T1000 (cell line): ENCODE results near the gene SYNPR.

Source experiments
- DNase-seq: peaks from one replicate; lab custom pipeline; 2025; ENCODE audit warnings: mixed read lengths; lab: John Stamatoyannopoulos, UW

The SYNPR gene

DNA sequence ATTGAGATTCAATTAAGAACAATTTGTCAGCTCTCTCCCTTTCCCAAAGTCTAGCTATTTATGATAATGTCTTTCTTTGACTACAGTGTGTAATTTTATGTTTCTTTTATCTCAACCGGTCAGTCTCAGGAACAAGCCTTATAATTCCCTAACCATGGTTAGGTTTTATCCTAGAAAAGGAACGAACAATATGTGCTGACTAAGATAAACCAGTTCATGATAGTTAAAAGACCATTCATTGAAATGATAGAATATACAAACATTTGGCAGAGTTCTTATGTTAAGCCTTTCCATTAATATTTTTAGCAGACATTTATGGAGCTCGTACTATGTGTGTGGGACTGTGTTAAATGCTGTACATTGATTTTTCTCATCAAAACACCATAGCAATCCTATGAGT, 106.3 kb downstream of the SYNPR start:
- no peak for DNase-seq

DNA sequence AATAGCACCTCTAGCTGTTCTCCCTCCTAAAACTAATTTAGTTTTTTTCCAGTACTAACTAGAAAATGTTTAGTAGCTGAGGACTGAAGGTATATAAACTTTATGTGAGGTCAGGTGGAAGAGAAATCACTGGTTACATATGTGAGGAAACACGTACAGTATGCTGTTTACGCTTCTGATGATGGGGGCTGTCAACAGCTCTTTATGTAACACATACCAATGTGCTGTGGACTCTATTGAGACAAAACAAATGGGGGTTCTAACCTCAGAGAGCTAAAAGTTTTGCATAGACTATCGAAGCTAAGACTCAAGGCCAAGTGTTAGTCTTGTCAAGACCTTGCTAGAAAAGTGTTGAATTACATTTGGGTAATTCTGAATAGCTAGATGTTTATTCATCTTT, 107.5 kb downstream of the SYNPR start:
- no peak for DNase-seq

DNA sequence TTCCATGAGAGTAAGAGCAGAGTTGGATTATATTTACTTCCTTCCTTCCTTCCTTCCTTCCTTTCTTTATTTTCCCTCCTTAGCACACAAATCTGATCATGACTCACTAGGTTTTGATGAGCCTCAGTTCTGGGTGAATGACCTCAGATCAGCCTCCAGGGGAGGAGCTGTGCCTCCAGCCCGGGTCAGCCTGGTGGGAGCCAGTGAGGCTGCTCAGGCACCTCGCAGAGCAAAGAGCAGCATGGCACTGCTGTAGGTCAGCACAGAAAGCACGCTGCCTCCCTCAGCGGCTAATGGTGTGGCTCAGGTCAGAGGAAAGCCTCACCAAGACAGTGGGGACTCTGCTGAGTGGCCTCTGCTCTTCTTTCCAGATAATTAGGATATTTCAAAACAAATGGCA, 108.5 kb downstream of the SYNPR start:
- no peak for DNase-seq

DNA sequence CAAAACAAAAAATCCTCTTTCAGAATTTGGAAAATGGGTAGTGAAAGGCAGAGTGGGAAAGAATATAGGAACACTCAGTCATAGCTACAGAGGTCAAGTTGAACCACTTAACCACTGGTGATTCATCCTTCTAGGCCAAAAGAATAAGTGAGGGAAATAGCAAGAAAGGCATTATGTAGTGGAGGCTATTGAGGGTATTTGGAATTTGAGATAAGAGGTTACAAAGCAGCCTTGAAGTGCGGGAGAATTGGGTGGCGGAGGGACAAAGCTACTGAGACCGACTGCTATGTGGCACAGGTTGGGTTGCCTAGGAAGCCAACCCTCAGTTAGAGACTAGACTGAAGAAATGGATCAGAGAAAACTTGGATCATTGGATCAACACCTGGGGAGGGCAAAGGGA, 109.5 kb downstream of the SYNPR start:
- DNase-seq: no peak

- DNase-seq: no peak
Observed at GRCh38 chr3:63390710-63391230, 112.7 kb downstream of the SYNPR start.

GRCh38 chr3:63395960-63396359, 117.9 kb downstream of the SYNPR start:
- no peak for DNase-seq

GRCh38 chr3:63400246-63400860, 122.2 kb downstream of the SYNPR start:
- DNase-seq: no peak

DNA sequence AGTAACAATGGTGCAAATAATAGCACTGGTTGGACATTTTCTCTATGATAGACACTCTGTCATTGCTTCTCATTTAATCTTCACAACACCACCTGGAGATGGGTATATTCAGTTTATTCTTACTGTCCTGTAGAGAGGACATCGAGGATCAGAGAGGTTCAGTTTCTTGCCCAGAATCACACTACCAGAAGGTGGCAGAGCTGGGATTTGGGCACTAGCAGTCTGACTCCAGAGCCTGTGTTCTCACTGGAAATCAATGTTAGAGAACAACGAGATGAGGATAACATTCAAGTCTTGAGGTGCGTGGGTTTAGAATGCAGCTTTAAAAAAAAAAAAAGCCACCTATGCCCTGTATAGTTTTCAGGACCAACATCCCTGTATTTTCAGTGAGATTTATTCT, 127.8 kb downstream of the SYNPR start:
- no peak for DNase-seq

GRCh38 chr3:63413523-63413922, 135.4 kb downstream of the SYNPR start:
- DNase-seq: no peak

DNA sequence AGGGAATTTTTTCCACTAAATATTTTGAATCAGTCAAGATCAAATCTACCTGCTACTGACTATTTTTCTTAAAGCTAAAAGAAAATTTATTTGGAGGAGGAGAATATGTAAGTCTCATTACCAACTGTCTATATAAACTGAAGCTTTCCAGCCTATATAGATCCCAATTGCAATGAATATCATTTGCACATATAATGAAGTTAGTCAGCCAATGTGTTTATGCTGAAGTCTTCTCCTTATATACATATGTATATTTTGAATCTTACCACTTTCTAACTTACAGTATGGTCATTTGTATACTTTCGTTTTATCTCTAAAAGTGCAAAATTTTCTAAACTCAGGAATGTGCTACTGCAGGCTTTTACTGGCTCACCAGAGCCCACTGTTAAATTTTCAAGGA, 136.5 kb downstream of the SYNPR start:
- no peak for DNase-seq

DNA sequence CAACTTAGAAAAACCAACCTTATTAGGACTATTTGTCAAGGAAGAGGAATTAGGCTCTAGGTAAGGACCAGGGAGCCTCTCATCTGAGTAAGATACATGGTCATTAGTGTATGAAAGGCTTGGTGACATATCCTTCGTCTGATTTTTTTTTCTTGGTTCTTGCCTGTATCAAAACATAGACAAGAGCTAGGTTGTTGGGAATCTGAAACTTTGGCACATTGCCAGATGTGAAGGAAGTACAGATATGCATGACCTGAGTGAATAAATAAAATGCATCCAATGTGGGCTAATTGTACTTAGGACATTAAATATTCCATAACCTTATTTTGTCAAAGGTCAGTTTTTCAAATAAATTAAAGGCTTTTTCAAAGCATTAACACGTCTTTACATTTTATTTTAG, 151.8 kb downstream of the SYNPR start:
- no peak for DNase-seq

DNA sequence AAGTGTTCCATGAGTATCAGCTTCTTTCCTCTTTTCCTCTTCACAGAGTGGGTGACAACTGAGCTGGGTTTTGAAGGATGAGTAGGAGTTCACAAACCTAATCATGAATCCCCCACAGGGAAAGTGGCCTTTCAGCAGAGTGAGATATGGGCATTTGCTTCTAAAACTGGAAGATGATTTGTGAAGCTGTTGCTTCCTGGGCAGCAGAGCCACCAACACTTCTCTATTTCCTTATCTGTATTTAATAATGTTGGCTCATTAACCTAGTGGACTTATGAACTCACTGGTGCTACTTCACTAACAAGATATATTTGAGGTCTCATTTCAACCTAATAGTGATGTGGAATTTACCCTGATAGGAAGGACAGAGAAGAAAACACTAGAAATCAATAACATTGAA, 152.8 kb downstream of the SYNPR start:
- no peak for DNase-seq

DNA sequence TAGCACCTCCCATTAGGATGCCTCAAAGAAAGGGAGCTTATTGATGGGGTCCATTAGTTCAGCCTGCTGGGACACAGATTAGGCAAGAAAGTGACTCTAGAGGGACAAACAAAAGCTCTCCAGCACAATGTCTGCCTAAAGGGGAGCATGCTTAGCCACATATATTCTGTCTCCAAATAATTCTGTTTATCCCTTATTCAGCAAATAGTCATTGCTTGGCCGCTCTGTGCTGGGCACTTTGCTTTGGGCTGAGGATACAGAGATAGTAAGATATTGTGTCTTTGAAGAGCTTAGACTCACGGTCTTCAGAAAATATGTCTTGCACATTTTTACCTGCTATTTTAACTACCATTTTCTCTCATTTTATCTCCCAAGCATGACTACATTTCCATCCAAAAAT, 159.8 kb downstream of the SYNPR start:
- DNase-seq: no peak

DNA sequence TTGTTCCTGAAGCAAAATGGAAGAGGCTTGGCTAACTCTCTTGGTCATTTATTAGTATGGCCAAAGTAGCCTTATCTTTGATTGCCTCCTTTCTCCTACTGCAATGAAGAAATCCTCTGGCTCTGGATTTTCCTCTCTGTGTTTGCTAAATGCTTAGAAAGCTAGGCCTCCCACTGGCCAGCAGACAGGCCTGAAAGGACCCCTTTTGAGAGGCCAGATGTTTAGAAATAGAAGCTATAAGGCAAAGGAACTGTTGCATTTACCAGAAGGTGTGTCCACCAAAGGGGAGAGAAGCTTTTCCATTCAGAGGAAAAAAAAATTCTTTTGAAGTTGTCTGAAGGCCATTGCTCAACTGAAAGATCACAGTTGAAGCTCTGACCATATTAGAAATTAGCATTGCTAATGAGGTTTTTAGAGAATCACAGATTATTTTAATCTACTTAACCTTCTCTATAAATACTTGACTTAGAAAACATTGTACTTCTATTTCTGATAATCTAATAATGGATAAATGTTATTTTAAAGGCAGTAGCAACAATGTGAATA, 160.8 kb downstream of the SYNPR start:
- no peak for DNase-seq

GRCh38 chr3:63441262-63441661, 163.2 kb downstream of the SYNPR start:
- no peak for DNase-seq

- DNase-seq: no peak
Observed at GRCh38 chr3:63442918-63443317, 164.8 kb downstream of the SYNPR start.

- no peak for DNase-seq
Observed at GRCh38 chr3:63450023-63450422, 171.9 kb downstream of the SYNPR start.

GRCh38 chr3:63450634-63451363, 172.7 kb downstream of the SYNPR start:
- DNase-seq: peak; percentile 2

DNA sequence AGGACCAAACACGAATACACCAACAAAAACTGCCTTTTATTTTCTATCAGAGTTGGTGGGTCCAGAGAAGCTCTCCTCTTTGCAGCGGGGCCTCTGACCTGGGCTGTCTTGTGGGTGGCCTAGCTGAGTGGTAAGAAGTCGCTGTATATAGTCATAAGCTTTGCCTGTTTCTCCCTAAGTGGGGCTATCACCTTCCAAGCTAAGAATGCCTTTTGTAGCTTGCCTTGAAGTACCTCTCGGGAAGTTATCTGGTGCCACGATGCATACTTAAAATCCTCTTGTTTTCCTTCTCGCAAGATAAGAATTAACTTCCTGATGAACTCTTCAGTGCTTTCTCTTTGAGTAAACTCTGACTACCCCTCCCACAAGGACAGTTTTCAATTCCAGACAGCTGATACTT, 178.8 kb downstream of the SYNPR start:
- no peak for DNase-seq

- no peak for DNase-seq
Observed at GRCh38 chr3:63458405-63458804, 180.3 kb downstream of the SYNPR start.

DNA sequence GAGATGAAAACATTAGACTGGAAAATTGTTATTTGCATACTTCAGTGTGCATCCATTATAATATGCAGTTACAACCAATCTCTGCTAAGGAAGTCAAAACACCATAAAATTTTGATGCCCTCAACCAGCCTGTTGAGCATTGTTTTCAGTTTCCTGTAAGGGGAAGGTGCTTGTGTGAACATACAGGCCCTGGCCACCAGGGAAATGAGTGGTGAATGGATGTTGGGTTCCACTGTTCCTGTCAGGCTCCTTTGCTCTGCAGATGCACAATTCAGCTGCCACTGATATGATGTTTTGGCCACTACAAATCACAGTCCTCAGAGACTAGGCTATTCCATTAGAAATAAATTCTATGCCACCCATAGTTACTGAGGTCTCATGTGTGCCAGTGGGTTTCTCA, 184.6 kb downstream of the SYNPR start:
- no peak for DNase-seq

- DNase-seq: no peak
Observed at GRCh38 chr3:63467392-63467791, 189.3 kb downstream of the SYNPR start.

- DNase-seq: no peak
Observed at GRCh38 chr3:63470745-63471144, 192.6 kb downstream of the SYNPR start.
